ENCODE data around the gene CBX3.
"Not testable (repeated sequence)": the region's sequence is repeated elsewhere in the genome, so short reads cannot be mapped to it uniquely, and the experiment has no call there.

CBX3 gene

DNA sequence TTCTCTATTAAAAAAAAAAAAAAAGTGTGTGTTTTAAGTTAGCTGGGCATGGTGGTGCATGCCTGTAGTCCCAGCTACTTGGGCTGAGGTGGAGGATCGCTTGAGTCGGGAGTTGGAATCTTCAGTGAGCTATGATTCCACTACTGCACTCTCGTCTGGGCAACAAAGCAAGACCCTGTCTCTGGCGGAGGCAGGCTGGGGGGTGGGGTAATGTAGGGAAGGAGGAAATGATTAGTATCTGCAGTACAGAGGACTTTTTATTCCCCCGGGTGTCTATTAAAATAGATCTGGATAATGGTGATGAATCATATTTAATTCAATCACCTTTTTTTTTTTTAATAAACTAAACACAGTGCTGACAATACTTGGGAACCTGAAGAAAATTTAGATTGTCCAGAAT, 6.5 kb downstream of the CBX3 start:
- DNase-seq = no peak

DNA sequence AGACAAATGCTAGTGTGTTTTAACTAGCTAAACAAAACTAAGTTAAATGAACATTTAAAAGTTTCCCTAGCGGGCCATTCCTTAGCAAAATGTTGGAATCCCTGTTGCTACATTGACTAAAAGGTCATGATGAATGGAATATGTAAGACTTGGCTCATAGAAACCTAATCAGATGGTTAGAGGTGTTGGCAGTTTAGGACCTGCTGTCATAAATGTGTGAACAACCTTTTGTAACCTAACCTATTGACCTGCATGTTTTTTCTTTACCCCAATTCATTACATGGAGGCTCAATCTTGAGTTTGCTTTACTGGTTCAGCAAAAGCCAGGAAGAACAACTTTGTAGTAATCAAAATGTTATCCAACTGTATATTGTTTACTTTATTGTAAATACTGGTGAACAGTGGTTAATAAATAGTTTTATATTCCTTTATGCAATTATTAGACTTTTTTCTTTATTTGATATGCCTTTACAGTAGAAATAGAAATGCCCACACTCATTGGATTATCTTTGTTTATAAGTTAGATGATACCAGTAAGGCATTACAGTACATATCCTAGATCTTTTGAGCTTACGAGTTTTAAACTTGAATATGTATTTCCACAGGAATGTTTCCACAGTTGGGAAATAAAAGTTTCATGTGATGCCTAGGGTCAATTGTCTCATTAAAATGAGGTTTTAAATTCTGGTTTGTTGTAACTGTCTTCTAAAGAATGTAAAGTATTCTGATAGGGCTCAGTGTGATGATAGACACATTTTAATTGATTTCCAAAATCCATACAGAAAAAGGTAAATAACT, 11.6 kb downstream of the CBX3 start:
- DNase-seq = no peak

DNA sequence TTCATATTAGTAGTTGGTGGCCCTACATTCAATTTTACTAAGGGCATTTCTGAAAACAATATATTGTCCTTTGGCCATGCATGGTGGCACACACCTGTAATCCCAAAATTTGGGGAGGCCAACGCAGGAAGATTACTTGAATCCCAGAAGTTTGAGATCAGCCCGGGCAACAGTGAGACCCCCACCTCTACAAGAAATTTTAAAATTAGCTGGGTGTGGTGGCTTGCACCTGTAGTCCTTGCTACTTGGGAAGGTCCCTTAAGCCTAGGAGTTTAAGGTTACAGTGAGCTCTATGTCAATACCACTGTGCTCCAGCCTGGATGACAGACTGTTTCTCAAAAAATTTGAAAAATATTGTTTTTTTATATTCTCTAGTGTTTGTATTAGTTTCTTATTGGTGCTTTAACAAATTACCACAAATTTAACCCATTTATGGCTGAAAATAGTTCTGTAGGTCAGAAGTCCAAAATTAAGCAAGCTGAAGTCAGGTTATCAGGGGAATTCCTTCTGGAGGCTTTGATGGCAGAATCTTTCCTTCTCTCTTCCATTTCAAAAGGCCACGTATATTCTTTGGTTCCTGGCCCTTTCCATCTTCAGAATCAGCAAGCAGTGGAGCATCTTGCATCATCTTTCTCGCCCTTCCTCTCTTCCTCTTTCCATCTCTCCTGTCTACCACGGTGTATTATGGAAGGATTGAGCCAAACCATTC, 12.4 kb downstream of the CBX3 start:
- no peak for DNase-seq

DNA sequence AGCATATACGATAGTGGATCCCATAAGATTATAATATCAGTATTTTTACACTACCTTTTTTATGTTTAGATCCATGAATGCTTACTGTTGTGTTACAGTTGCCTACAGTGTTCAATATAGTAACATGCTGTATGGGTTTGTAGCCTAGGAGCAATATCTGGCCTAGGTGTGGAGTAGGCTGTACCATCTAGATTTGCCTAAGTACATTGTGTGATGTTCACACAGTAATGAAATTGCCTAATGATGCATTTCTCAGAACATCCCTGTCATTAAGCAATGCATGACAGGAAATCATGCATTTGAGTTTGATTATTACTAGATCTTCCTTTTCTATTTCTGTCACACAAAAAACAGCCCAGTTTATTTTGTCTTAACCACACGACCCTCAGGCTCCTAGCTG, 14.5 kb downstream of the CBX3 start:
- DNase-seq = no peak

DNA sequence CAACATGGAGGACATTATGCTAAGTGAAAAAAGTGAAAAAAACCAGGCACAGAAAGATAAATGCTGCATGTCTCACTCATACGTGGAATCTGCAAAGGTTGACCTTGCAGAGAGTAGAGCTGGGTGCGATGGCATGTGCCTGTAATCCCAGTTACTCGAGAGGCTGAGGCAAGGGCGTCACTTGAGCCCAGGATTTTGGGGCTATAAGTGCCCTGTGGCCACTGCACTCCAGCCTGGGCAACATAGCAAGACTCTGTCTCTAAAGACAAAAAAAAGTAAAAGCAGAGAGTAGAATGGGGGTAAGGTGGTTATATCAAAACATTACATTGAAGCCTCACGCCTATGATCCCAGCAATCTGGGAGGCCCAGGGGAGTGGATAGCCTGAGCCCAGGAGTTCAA, 22.8 kb downstream of the CBX3 start:
- DNase-seq = no peak

DNA sequence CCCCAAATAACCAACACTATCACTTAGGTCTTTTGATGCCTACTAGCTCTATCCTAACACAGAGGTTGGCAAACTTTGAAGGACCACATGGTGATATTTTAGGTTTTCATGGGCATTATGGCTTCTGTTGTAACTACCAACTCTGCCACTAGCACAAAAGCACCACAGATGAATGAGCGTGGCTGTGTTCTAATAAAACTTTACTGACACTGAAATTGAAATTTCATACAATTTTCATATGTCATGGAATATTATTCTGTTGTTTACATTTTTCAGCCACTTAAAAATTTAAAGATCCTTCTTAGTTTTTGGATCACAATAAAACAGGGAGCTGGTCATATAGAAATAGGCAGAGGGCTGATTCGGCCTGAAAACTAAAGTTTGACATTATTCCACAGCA, 26.4 kb downstream of the CBX3 start:
- DNase-seq = no peak

DNA sequence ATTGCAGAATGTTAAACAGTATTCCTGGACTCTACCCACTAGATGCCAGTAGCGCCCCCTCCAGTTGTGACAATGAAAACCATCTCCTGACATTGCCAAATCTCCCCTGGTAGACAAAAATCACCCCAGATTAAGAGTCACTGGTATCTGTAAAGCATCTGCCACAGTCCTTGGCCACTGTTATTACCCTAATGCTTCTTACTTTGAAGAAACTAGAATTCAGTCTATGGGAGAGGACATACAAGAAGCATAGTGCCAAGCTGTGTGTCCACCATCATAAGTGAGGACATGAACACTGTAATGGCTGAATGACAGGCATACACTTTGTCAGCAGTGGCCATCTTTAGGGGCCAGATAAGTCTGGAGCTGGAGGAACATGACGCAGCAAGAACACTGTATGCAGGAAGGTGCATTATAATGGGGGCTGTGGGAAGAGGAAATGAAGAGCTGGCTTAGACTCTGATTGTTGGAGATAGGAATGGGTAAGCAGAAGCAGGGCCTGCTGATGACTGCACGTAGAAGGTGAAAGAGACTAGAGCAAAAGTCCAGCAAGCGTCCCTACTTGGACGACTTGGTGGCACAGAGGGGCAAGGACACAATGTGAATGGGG, 32.5 kb downstream of the CBX3 start:
- no peak for DNase-seq

DNA sequence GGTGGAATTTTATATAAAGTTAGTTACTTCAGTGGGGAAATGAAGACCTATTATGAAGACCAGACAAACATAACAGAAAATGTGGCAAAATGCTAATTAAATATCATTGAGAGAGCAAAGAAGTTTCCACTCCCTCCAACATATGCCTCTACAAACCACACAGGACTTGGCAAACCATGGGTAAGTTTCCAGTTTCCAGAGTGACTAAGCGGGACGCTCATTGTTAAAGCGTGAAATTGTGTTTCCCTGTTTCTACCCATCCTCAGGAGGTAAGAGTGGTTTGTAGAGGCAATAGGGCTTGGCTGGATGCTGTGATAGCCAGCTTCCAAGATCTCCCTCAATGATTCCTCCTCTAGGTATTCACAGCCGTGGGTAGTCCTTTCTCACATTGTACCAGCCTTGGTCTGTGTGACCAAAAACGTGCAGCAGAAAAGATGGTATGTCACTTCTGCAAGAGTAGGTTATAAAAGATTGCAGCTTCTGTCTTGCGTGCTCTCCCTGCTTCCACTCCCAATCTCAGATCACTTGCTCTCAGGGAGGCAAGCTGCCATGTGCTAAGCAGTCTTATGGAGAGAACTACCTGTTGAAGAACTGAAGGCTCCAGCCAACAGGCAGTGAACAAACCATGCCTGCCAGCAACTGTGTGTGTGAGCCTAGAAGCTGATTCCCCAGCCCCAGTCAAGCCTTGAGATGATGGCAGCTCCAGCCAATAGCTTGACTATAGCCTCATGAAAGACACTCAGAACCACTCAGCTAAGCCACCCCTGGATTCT, 35.7 kb downstream of the CBX3 start:
- DNase-seq = no peak

DNA sequence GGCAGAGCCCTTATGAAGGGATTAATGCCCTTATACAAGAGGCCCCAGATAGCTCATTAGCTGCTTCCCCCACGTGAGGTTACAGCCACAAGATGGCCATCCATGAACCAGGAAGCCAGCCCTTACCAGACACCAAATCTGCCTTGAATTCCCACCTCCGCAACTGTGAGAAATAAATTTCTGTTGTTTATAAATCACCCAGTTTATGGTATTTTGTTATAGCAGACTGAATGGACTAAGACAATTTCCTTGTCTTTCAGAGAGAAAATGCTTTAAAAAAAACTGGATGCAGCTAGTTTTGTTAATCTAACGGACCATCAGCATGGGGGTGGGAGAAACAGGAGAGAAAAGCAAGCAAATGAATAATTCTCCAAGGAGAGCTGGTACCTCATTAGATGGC, 36.5 kb downstream of the CBX3 start:
- DNase-seq = no peak

DNA sequence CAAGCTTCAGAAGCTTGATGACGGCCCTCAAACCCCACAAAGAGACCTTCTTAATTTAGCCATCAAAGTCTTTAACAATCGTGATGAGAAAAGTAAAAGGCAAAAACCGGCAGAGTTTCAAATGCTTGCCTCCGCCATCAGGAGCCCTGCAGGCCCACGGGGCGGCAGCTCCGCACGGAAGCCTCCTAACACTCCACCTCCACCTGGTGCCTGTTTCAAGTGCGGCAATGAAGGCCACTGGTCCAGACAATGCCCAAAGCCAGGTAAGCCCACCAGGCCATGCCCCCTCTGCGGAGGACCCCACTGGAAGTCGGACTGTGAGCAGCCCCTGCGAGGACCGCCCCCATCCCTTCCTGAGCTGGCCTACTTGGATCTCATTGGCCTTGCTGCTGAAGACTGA, 43.6 kb downstream of the CBX3 start:
- no peak for DNase-seq

DNA sequence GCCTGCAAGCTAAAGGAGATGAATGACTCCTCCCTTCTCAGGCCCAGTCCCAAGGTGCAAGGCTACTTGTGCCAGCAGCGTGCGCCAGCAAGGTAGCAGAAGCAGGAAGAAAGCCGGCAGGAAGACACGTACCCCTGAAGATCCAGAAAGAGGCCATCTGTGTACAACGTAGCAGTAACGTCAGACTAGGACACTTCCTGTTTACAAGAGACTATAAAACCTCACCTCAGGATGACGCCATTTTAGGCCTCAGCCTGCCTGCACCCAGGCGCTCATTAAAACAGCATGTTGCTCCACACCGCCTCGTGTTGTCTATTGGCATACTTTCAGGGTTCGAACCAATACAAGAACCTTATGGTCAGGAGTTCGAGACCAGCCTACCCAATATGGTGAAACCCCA, 48.7 kb downstream of the CBX3 start:
- no peak for DNase-seq

DNA sequence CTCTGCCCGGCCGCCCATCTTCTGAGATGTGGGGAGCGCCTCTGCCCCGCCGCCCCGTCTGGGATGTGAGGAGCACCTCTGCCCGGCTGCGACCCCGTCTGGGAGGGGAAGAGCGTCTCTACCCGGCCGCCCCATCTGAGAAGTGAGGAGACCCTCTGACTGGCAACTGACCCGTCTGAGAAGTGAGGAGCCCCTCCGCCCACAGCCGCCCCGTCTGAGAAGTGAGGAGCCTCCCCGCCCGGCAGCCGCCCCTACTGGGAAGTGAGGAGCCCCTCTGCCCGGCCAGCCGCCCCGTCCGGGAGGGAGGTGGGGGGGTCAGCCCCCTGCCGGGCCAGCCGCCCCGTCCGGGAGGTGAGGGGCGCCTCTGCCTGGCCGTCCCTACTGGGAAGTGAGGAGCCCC, 60.3 kb downstream of the CBX3 start:
- not testable (repeated sequence) for DNase-seq

Measured in activated effector memory CD4-positive, alpha-beta T cell treated with Interleukin-2 at 50 U/mL for 16 hours (primary cell).